SK-N-MC (cell line): ENCODE measurements around the gene TRMT11.
"Not testable (repeated sequence)": the region's sequence is repeated elsewhere in the genome, so short reads cannot be mapped to it uniquely, and the experiment has no call there.

ENCODE experiments used
- DNase-seq: peaks from one replicate; pipeline ENCODE4 v3.0.0-alpha.2; 2011; ENCODE audit warnings: low read depth, low spot score
- H3K27ac ChIP-seq: fragments of 200-600 bp; sonication (generic); 2 replicates; pipeline ENCODE4 v1.5.1; 2016; ENCODE audit warnings: mixed run types
- H3K36me3 ChIP-seq: fragments of 200-600 bp; sonication (generic); 2 replicates; pipeline ENCODE4 v1.6.1; 2017; ENCODE audit warnings: antibody characterized with exemption, low read length, mixed read lengths; ENCODE audit not compliant: insufficient read depth
- H3K4me3 ChIP-seq: fragments of 200-600 bp; sonication (generic); 2 replicates; pipeline ENCODE4 v1.5.1; 2016
- H3K9ac ChIP-seq: fragments of 200-600 bp; sonication (generic); 2 replicates; pipeline ENCODE4 v1.8.0; 2017; ENCODE audit warnings: mixed run types, mixed read lengths; ENCODE audit not compliant: insufficient read length
- H3K9me3 ChIP-seq: fragments of 200-600 bp; sonication (generic); 2 replicates; pipeline ENCODE4 v1.6.1; 2017; ENCODE audit warnings: low read depth, mild to moderate bottlenecking, antibody characterized with exemption, low read length, moderate library complexity, mixed read lengths
- EZH2 ChIP-seq: fragments of 200-600 bp; sonication (generic); IDR thresholded peaks from one replicate; pipeline ENCODE4 v1.6.1; 2017; ENCODE audit warnings: antibody characterized with exemption
- FOXP2 ChIP-seq: optimal IDR thresholded peaks from 2 replicates; pipeline ENCODE3; 2011; ENCODE audit warnings: mild to moderate bottlenecking, moderate library complexity; ENCODE audit not compliant: insufficient read depth; ENCODE audit errors: extremely low read length, control extremely low read depth
- POLR2AphosphoS5 ChIP-seq: IDR thresholded peaks from 2 replicates; pipeline ENCODE4 v1.6.1; 2012; ENCODE audit warnings: mild to moderate bottlenecking, low read depth, low read length, borderline replicate concordance

Gene TRMT11

DNA sequence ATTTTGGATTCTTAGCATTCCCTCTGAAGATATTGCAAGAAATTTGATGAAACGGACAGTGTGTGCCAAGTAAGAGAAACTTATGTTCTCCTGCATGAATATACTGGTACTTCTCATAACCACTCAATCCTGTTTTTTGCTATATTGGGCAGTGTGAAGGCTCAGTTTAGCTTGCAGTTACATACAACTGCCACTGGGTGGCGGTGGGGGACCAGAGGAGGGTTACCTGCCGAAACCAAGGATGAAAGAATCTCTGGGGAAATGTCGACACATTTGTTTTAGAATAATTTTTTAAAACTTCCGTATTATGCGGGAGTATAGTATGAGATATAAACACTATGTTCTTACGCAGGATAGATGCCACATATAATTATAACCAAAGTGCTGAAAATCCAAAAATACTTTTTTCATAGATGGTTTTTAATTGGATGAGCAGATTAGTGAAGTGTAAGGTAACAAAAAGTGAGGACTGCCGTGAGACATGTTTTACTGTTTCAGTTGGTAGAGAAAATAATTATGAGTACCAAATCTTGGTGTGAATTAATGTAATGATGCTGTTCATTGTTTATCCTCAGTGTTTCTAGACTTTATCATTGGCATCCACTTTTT, 9.7 kb downstream of the TRMT11 start:
- Histone ChIP-seq H3K27ac (no peak overlapping the region), H3K36me3 (peaks cover 35% of the 10 kb centered on the region), H3K4me3 (no peak overlapping the region), H3K9ac (no peak overlapping the region), H3K9me3 (no peaks in the 10 kb centered on the region)
- no peak for DNase-seq
- TF ChIP-seq EZH2, result no peak
- no peak for TF ChIP-seq FOXP2
- no peak for TF ChIP-seq POLR2AphosphoS5

- H3K27ac ChIP-seq, result no peak overlapping the region
- TF ChIP-seq POLR2AphosphoS5, result no peak
- TF ChIP-seq FOXP2, result no peak
- TF ChIP-seq EZH2, result no peak
- H3K9me3 ChIP-seq, result no peaks in the 10 kb centered on the region
- DNase-seq, result no peak
- H3K4me3 ChIP-seq, result no peak overlapping the region
- H3K9ac ChIP-seq, result no peak overlapping the region
- peaks cover 57% of the 10 kb centered on the region for H3K36me3 ChIP-seq
Measured at GRCh38 chr6:126002755-126003679, 16.7 kb downstream of the TRMT11 start.

- DNase-seq, result no peak
- Histone ChIP-seq H3K9me3 (no peaks in the 10 kb centered on the region), H3K4me3 (no peak overlapping the region), H3K36me3 (peaks cover 58% of the 10 kb centered on the region), H3K27ac (no peak overlapping the region), H3K9ac (no peak overlapping the region)
- TF ChIP-seq EZH2, result no peak
- no peak for TF ChIP-seq FOXP2
- TF ChIP-seq POLR2AphosphoS5, result no peak
Measured at GRCh38 chr6:126007800-126008199, 21.5 kb downstream of the TRMT11 start.

GRCh38 chr6:126010040-126010439, 23.7 kb downstream of the TRMT11 start:
- Histone ChIP-seq H3K9ac (no peak overlapping the region), H3K27ac (no peak overlapping the region), H3K36me3 (peaks cover 60% of the 10 kb centered on the region), H3K4me3 (no peak overlapping the region), H3K9me3 (no peaks in the 10 kb centered on the region)
- DNase-seq, result no peak
- TF ChIP-seq FOXP2, result no peak
- no peak for TF ChIP-seq EZH2
- TF ChIP-seq POLR2AphosphoS5, result no peak

- TF ChIP-seq POLR2AphosphoS5 (no peak), FOXP2 (no peak), EZH2 (no peak)
- peaks cover 85% of the 10 kb centered on the region for H3K36me3 ChIP-seq
Measured at GRCh38 chr6:126015863-126016262, 29.5 kb downstream of the TRMT11 start.

DNA sequence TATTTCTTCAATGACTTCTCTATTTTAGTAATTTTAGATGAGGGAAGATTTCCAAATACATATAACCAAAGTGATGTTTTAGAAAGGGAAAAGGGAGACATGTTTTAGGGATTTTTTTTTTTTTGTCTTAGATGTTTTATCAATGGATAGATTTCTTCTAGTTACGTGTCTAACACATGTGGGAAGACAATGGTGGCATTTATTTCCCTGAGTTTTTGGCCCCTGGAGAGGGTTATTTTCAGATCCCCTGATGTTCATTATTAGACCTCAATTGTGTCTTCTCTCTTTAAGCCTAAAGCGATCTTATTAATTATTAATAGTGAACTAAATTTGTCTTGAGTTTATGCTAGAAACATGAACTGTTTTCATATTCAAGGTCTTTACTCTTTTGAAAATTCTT, 30.3 kb downstream of the TRMT11 start:
- H3K4me3 ChIP-seq, result no peak overlapping the region
- H3K36me3 ChIP-seq, result peaks cover 86% of the 10 kb centered on the region
- DNase-seq, result no peak
- H3K9ac ChIP-seq, result no peak overlapping the region
- H3K27ac ChIP-seq, result peak overlapping the region; percentile 64; the same call in 1 of the 2 replicates
- H3K9me3 ChIP-seq, result no peaks in the 10 kb centered on the region
- TF ChIP-seq POLR2AphosphoS5 (no peak), FOXP2 (no peak), EZH2 (no peak)

More at GRCh38 chr6:126015863-126016262, 29.5 kb downstream of the TRMT11 start:
- H3K9me3 ChIP-seq, result no peaks in the 10 kb centered on the region
- DNase-seq, result no peak
- peak overlapping the region; percentile 64 for H3K27ac ChIP-seq
- H3K9ac ChIP-seq, result no peak overlapping the region
- no peak overlapping the region for H3K4me3 ChIP-seq

GRCh38 chr6:126017668-126018067, 31.3 kb downstream of the TRMT11 start:
- H3K36me3 ChIP-seq, result peaks cover 85% of the 10 kb centered on the region
- no peaks in the 10 kb centered on the region for H3K9me3 ChIP-seq
- no peak overlapping the region for H3K4me3 ChIP-seq
- DNase-seq, result no peak
- H3K27ac ChIP-seq, result no peak overlapping the region
- no peak overlapping the region for H3K9ac ChIP-seq
- TF ChIP-seq EZH2, result no peak
- no peak for TF ChIP-seq POLR2AphosphoS5
- TF ChIP-seq FOXP2, result no peak

GRCh38 chr6:126020305-126021050, 34.1 kb downstream of the TRMT11 start:
- Histone ChIP-seq H3K4me3 (no peak overlapping the region), H3K36me3 (peaks cover 79% of the 10 kb centered on the region), H3K27ac (no peak overlapping the region), H3K9ac (no peak overlapping the region), H3K9me3 (no peaks in the 10 kb centered on the region)
- TF ChIP-seq FOXP2 (no peak), POLR2AphosphoS5 (no peak), EZH2 (no peak)
- no peak for DNase-seq

- not testable (repeated sequence) for H3K9me3 ChIP-seq, H3K9ac ChIP-seq, H3K4me3 ChIP-seq, DNase-seq
- Histone ChIP-seq H3K27ac (peak overlapping the region; percentile 37; the same call in 1 of the 2 replicates), H3K36me3 (peaks cover 67% of the 10 kb centered on the region)
Measured at GRCh38 chr6:126023474-126023873, 37.1 kb downstream of the TRMT11 start.
